ENCODE results near the gene GEMIN4.

Gene GEMIN4

GRCh38 chr17:796609-797008 lies 44.5 kb upstream of the GEMIN4 start:
- no peaks in the 10 kb centered on the region; the same call in 1 of the 2 replicates for H3F3A ChIP-seq (ENCODE audit: control insufficient read depth, insufficient read depth)
- H3K9me2 ChIP-seq (replicated peaks; ENCODE audit: control insufficient read depth, low read length), result no peaks in the 10 kb centered on the region
- no peaks in the 10 kb centered on the region for H3K9me3 ChIP-seq (ENCODE audit: control insufficient read depth, insufficient read depth, low read length)
- H4K20me1 ChIP-seq (ENCODE audit: control insufficient read depth, insufficient read depth, low read depth, low read length), result no peaks in the 10 kb centered on the region
- H3K4me3 ChIP-seq (ENCODE audit: low read length), result no peak overlapping the region
- H3K27ac ChIP-seq (ENCODE audit: low read depth, low read length), result no peak overlapping the region
- H3K36me3 ChIP-seq (ENCODE audit: control insufficient read depth, low read length), result peaks cover 20% of the 10 kb centered on the region
- H3K79me2 ChIP-seq (ENCODE audit: control insufficient read depth, low read length), result peaks cover under 1% of the 10 kb centered on the region; the same call in 1 of the 2 replicates
- no peak overlapping the region for H3K4me2 ChIP-seq (ENCODE audit: low read length)
- TF ChIP-seq EZH2phosphoT487 (IDR thresholded peaks at IDR 0.05; ENCODE audit: borderline replicate concordance, low read length) (no peak), CTCF (IDR thresholded peaks at IDR 0.05; ENCODE audit: low read depth, low read length, poor library complexity, severe bottlenecking) (no peak)
- peaks cover 25% of the 10 kb centered on the region for H3K4me1 ChIP-seq (ENCODE audit: control insufficient read depth, low read length)
- H3K27me3 ChIP-seq (ENCODE audit: control insufficient read depth, low read length), result no peaks in the 10 kb centered on the region

GRCh38 chr17:795721-796120 lies 43.7 kb upstream of the GEMIN4 start:
- TF ChIP-seq EZH2phosphoT487 (IDR thresholded peaks at IDR 0.05; ENCODE audit: borderline replicate concordance, low read length) (no peak), CTCF (IDR thresholded peaks at IDR 0.05; ENCODE audit: low read depth, low read length, poor library complexity, severe bottlenecking) (no peak)
- Histone ChIP-seq H4K20me1 (ENCODE audit: control insufficient read depth, insufficient read depth, low read depth, low read length) (no peaks in the 10 kb centered on the region), H3K36me3 (ENCODE audit: control insufficient read depth, low read length) (peaks cover 27% of the 10 kb centered on the region), H3F3A (ENCODE audit: control insufficient read depth, insufficient read depth) (no peaks in the 10 kb centered on the region; the same call in 1 of the 2 replicates), H3K4me2 (ENCODE audit: low read length) (peak overlapping the region; percentile 62; the same call in 1 of the 2 replicates), H3K27ac (ENCODE audit: low read depth, low read length) (no peak overlapping the region), H3K9me3 (ENCODE audit: control insufficient read depth, insufficient read depth, low read length) (no peaks in the 10 kb centered on the region), H3K9me2 (replicated peaks; ENCODE audit: control insufficient read depth, low read length) (no peaks in the 10 kb centered on the region), H3K79me2 (ENCODE audit: control insufficient read depth, low read length) (no peaks in the 10 kb centered on the region; the same call in 1 of the 2 replicates), H3K27me3 (ENCODE audit: control insufficient read depth, low read length) (no peaks in the 10 kb centered on the region), H3K4me1 (ENCODE audit: control insufficient read depth, low read length) (peaks cover 22% of the 10 kb centered on the region), H3K4me3 (ENCODE audit: low read length) (no peak overlapping the region)

- Histone ChIP-seq H4K20me1 (ENCODE audit: control insufficient read depth, insufficient read depth, low read depth, low read length) (no peaks in the 10 kb centered on the region), H3K79me2 (ENCODE audit: control insufficient read depth, low read length) (peaks cover under 1% of the 10 kb centered on the region; the same call in 1 of the 2 replicates), H3K27me3 (ENCODE audit: control insufficient read depth, low read length) (no peaks in the 10 kb centered on the region), H3K4me2 (ENCODE audit: low read length) (peak overlapping the region; percentile 62), H3K4me3 (ENCODE audit: low read length) (peak overlapping the region; percentile 42), H3K27ac (ENCODE audit: low read depth, low read length) (no peak overlapping the region), H3K4me1 (ENCODE audit: control insufficient read depth, low read length) (peaks cover 18% of the 10 kb centered on the region), H3K9me2 (replicated peaks; ENCODE audit: control insufficient read depth, low read length) (no peaks in the 10 kb centered on the region), H3F3A (ENCODE audit: control insufficient read depth, insufficient read depth) (no peaks in the 10 kb centered on the region; the same call in 1 of the 2 replicates), H3K36me3 (ENCODE audit: control insufficient read depth, low read length) (peaks cover 28% of the 10 kb centered on the region), H3K9me3 (ENCODE audit: control insufficient read depth, insufficient read depth, low read length) (no peaks in the 10 kb centered on the region)
- TF ChIP-seq CTCF (IDR thresholded peaks at IDR 0.05; ENCODE audit: low read depth, low read length, poor library complexity, severe bottlenecking) (no peak), EZH2phosphoT487 (IDR thresholded peaks at IDR 0.05; ENCODE audit: borderline replicate concordance, low read length) (no peak)
Measured at GRCh38 chr17:795276-795675, 43.2 kb upstream of the GEMIN4 start.

Measured in DOHH2 (cell line).